OCI-LY7 (cell line): ENCODE results near the gene FLNC. TPM values are rescaled to one million over a fixed set of nuclear protein-coding genes. Genes with fewer than 3 reads are reported as not detected.

Experiments
- BruUV-seq: library from RNA; stranded (reverse); fragments of 400-500 nt; replicated peaks from 2 replicates; lab custom pipeline; 2021; lab: Mats Ljungman, UMichigan
- CTCF ChIA-PET: fragments of 300-600 bp; sonication (Branson Sonifier 250); formaldehyde crosslinking; loops from one replicate; lab custom pipeline; 2022; ENCODE audit warnings: antibody characterized with exemption; ENCODE audit not compliant: unreplicated experiment; lab: Charles Lee
- POLR2A ChIA-PET: fragments of 300-600 bp; sonication (Branson Sonifier 250); formaldehyde crosslinking; loops from one replicate; lab custom pipeline; 2022; ENCODE audit warnings: antibody characterized with exemption; lab: Charles Lee
- DNase-seq: peaks from one replicate; pipeline ENCODE4 v3.0.0-alpha.2; 2015; ENCODE audit warnings: low spot score
- H2AFZ ChIP-seq: fragments of 200-600 bp; sonication (generic), shearing (Covaris generic); 2 replicates; pipeline ENCODE4 v1.6.1; 2014; ENCODE audit warnings: mild to moderate bottlenecking, antibody characterized with exemption, low read length, moderate library complexity
- H3K27ac ChIP-seq: fragments of 200-600 bp; sonication (generic); 2 replicates; pipeline ENCODE4 v1.5.1; 2014; ENCODE audit warnings: mixed run types, low read depth, mild to moderate bottlenecking, moderate library complexity, low read length, inconsistent platforms; ENCODE audit not compliant: poor library complexity, severe bottlenecking
- H3K36me3 ChIP-seq: fragments of 200-600 bp; sonication (generic); 2 replicates; pipeline ENCODE4 v1.6.1; 2014; ENCODE audit warnings: mild to moderate bottlenecking, antibody characterized with exemption, low read length, moderate library complexity, mixed read lengths; ENCODE audit not compliant: insufficient read depth
- H3K4me1 ChIP-seq: fragments of 200-600 bp; sonication (generic); 2 replicates; pipeline ENCODE4 v1.5.1; 2014; ENCODE audit warnings: mild to moderate bottlenecking, low read length; ENCODE audit not compliant: insufficient read depth, poor library complexity, severe bottlenecking
- H3K4me2 ChIP-seq: fragments of 200-600 bp; sonication (generic); 2 replicates; pipeline ENCODE4 v1.6.1; 2014; ENCODE audit warnings: mild to moderate bottlenecking, low read length
- H3K4me3 ChIP-seq: fragments of 200-600 bp; sonication (generic); 2 replicates; pipeline ENCODE4 v1.5.1; 2014; ENCODE audit warnings: mild to moderate bottlenecking, low read depth, low read length; ENCODE audit not compliant: poor library complexity, severe bottlenecking
- H3K79me2 ChIP-seq: fragments of 200-600 bp; sonication (generic); 2 replicates; pipeline ENCODE4 v1.6.1; 2016; ENCODE audit warnings: low read depth, mild to moderate bottlenecking, low read length, moderate library complexity, mixed read lengths; ENCODE audit not compliant: insufficient read depth
- H3K9me2 ChIP-seq: fragments of 200-600 bp; sonication (generic); 2 replicates; pipeline ENCODE4 v1.6.1; 2016; ENCODE audit warnings: mild to moderate bottlenecking, low read length, mixed read lengths; ENCODE audit not compliant: insufficient read depth
- H3K9me3 ChIP-seq: fragments of 200-600 bp; sonication (generic); 2 replicates; pipeline ENCODE4 v1.6.1; 2014; ENCODE audit warnings: mild to moderate bottlenecking, mixed run types, low read length, mixed read lengths
- H4K20me1 ChIP-seq: fragments of 200-600 bp; sonication (generic); 2 replicates; pipeline ENCODE4 v1.6.1; 2014; ENCODE audit warnings: mild to moderate bottlenecking, antibody characterized with exemption, low read length, moderate library complexity, mixed read lengths; ENCODE audit not compliant: insufficient read depth
- CTCF ChIP-seq: fragments of 200-600 bp; sonication (generic); conservative IDR thresholded peaks from 2 replicates; pipeline ENCODE4 v1.5.1; 2014; ENCODE audit warnings: mild to moderate bottlenecking, antibody characterized with exemption, low read length, moderate library complexity, mixed read lengths
- EZH2phosphoT487 ChIP-seq: fragments of 200-600 bp; sonication (generic); IDR thresholded peaks from 2 replicates; pipeline ENCODE4 v1.6.1; 2018; ENCODE audit warnings: low read depth, borderline replicate concordance, mild to moderate bottlenecking, mixed run types, antibody characterized with exemption, low read length, moderate library complexity, mixed read lengths
- intact Hi-C: fragments of 100-400 bp; cut with micrococcal nuclease; formaldehyde crosslinking; loops from one replicate; pipeline ENCODE4 v1.10.0; 2022; ENCODE audit not compliant: unreplicated experiment
- total RNA-seq, 2 experiments: library from RNA; depleted of rRNA in 1 of 2; stranded (reverse); fragments of >200 nt in 1 of 2; shearing (Covaris generic) in 1 of 2; gene quantifications; 2 replicates each; pipeline ENCODE4 v1.2.3, GENCODE V29; 2014 to 2022

The FLNC gene
- total RNA-seq, 2 experiments from 2014 or later: 0.03 to 0.06 TPM

GRCh38 chr7:128881458-128882125 is 51.4 kb downstream of the FLNC start:
- no TSS peak for BruUV-seq
- CTCF ChIA-PET: interaction anchor here (1.4 kb wide), 1 partner anchor 19 kb away, joined by 4 read pairs; the partner anchor contains the start of gene ATP6V1F
- intact Hi-C loops: loop anchor here (2.0 to 5.0 kb wide), 2 partner anchors 89 to 405 kb away; partner anchors contain the start of genes CCDC136 and METTL2B
- DNase-seq: no peak
- Histone ChIP-seq H3K79me2 (no peaks in the 10 kb centered on the region), H3K4me2 (no peak overlapping the region), H2AFZ (no peak overlapping the region), H3K4me3 (no peak overlapping the region), H3K9me2 (no peaks in the 10 kb centered on the region), H4K20me1 (no peaks in the 10 kb centered on the region), H3K4me1 (peaks cover 8% of the 10 kb centered on the region), H3K36me3 (no peaks in the 10 kb centered on the region), H3K9me3 (no peaks in the 10 kb centered on the region), H3K27ac (no peak overlapping the region)
- no peak for TF ChIP-seq EZH2phosphoT487
- TF ChIP-seq CTCF: no peak
- POLR2A ChIA-PET: interaction anchor here (0.9 kb wide), 1 partner anchor 11 kb away, joined by 3 read pairs; no protein-coding TSS in a partner anchor

- Histone ChIP-seq H3K9me2 (no peaks in the 10 kb centered on the region), H3K4me2 (no peak overlapping the region), H3K9me3 (no peaks in the 10 kb centered on the region), H4K20me1 (no peaks in the 10 kb centered on the region), H3K36me3 (no peaks in the 10 kb centered on the region), H2AFZ (no peak overlapping the region), H3K4me3 (no peak overlapping the region), H3K4me1 (peaks cover 8% of the 10 kb centered on the region), H3K79me2 (no peaks in the 10 kb centered on the region), H3K27ac (no peak overlapping the region)
- POLR2A ChIA-PET: interaction anchor here (1.4 kb wide), 1 partner anchor 141 kb away, joined by 6 read pairs; no protein-coding TSS in a partner anchor
- CTCF ChIA-PET: interaction anchor here (1.4 kb wide), 1 partner anchor 19 kb away, joined by 4 read pairs; the partner anchor contains the start of gene ATP6V1F
- no peak for TF ChIP-seq CTCF
- no peak for TF ChIP-seq EZH2phosphoT487
- intact Hi-C loops: loop anchor here (2.0 to 5.0 kb wide), 2 partner anchors 90 to 405 kb away; partner anchors contain the start of genes CCDC136 and METTL2B
- DNase-seq: no peak
- BruUV-seq: no TSS peak
These were observed 51.9 kb downstream of the FLNC start for GRCh38 chr7:128882134-128882533.
